Neural progenitor cell (in vitro differentiated cells): ENCODE data around the gene PEAK3. TPM values are rescaled to one million over a fixed set of nuclear protein-coding genes. Genes with fewer than 3 reads are reported as not detected.

Source experiments
- DNase-seq: peaks from one replicate; pipeline ENCODE4 v3.0.0-alpha.2; 2016; ENCODE audit warnings: low spot score
- H2AFZ ChIP-seq: fragments of 200-600 bp; sonication (generic); replicated peaks from 2 replicates; pipeline ENCODE4 v1.6.1; 2016; ENCODE audit warnings: antibody characterized with exemption
- H3F3A ChIP-seq: fragments of 200-600 bp; sonication (generic); 2 replicates; pipeline ENCODE4 v1.6.1; 2016; ENCODE audit warnings: antibody characterized with exemption, low read depth
- H3K27ac ChIP-seq: fragments of 200-600 bp; sonication (generic); 2 replicates; pipeline ENCODE4 v1.5.1; 2016; ENCODE audit warnings: mild to moderate bottlenecking
- H3K27me3 ChIP-seq: fragments of 200-600 bp; sonication (generic); 2 replicates; pipeline ENCODE4 v1.6.1; 2016; ENCODE audit warnings: mild to moderate bottlenecking, moderate library complexity
- H3K36me3 ChIP-seq: fragments of 200-600 bp; sonication (generic); 2 replicates; pipeline ENCODE4 v1.5.1; 2016
- H3K4me1 ChIP-seq: fragments of 200-600 bp; sonication (generic); 2 replicates; pipeline ENCODE4 v1.6.1; 2016; ENCODE audit warnings: mixed run types
- H3K4me2 ChIP-seq: fragments of 200-600 bp; sonication (generic); 2 replicates; pipeline ENCODE4 v1.6.1; 2016
- H3K4me3 ChIP-seq: fragments of 200-600 bp; sonication (generic); 2 replicates; pipeline ENCODE4 v1.5.1; 2016
- H3K79me2 ChIP-seq: fragments of 200-600 bp; sonication (generic); 2 replicates; pipeline ENCODE4 v1.6.1; 2016; ENCODE audit warnings: low read depth
- H3K9ac ChIP-seq: fragments of 200-600 bp; sonication (generic); 2 replicates; pipeline ENCODE4 v1.6.1; 2016
- H3K9me3 ChIP-seq: fragments of 200-600 bp; sonication (generic); 2 replicates; pipeline ENCODE4 v1.5.1; 2016; ENCODE audit warnings: low read depth
- H4K20me1 ChIP-seq: fragments of 200-600 bp; sonication (generic); 2 replicates; pipeline ENCODE4 v1.6.1; 2016; ENCODE audit warnings: low read depth
- H3K27ac Mint-ChIP-seq: 3 replicates; pipeline ENCODE4 v1.8.0; 2021; ENCODE audit warnings: mixed read lengths
- H3K27me3 Mint-ChIP-seq: 2 replicates; pipeline ENCODE4 v1.8.0; 2022; ENCODE audit warnings: low read depth, mild to moderate bottlenecking, inconsistent platforms, moderate library complexity, mixed read lengths; ENCODE audit not compliant: insufficient read depth
- H3K36me3 Mint-ChIP-seq: 3 replicates; pipeline ENCODE4 v1.8.0; 2021; ENCODE audit warnings: mixed read lengths
- H3K4me1 Mint-ChIP-seq: 3 replicates; pipeline ENCODE4 v1.8.0; 2021; ENCODE audit warnings: mixed read lengths
- H3K4me3 Mint-ChIP-seq: 3 replicates; pipeline ENCODE4 v1.8.0; 2021; ENCODE audit warnings: mild to moderate bottlenecking, moderate library complexity, mixed read lengths
- H3K9me3 Mint-ChIP-seq: 3 replicates; pipeline ENCODE4 v1.8.0; 2020; ENCODE audit warnings: mixed read lengths
- EZH2 ChIP-seq: fragments of 200-600 bp; sonication (generic); IDR thresholded peaks from 2 replicates; pipeline ENCODE4 v1.6.1; 2017; ENCODE audit warnings: antibody characterized with exemption, mild to moderate bottlenecking, moderate library complexity
- EZH2phosphoT487 ChIP-seq: fragments of 200-600 bp; sonication (generic); IDR thresholded peaks from 2 replicates; pipeline ENCODE4 v1.6.1; 2017; ENCODE audit warnings: antibody characterized with exemption
- total RNA-seq: library from RNA; depleted of rRNA; stranded (reverse); fragments of >200 nt; gene quantifications from 2 replicates; pipeline ENCODE4 v1.2.3, GENCODE V29; 2015; ENCODE audit warnings: low replicate concordance
- TF ChIP-seq, protein P1 (sequence below): fragments of 200-600 bp; sonication (generic); IDR thresholded peaks from 2 replicates; pipeline ENCODE4 v1.5.1; 2017; ENCODE audit warnings: antibody characterized with exemption, mild to moderate bottlenecking

PEAK3 gene
- total RNA-seq, 1 donor from 2014 or later, result not detected

DNA sequence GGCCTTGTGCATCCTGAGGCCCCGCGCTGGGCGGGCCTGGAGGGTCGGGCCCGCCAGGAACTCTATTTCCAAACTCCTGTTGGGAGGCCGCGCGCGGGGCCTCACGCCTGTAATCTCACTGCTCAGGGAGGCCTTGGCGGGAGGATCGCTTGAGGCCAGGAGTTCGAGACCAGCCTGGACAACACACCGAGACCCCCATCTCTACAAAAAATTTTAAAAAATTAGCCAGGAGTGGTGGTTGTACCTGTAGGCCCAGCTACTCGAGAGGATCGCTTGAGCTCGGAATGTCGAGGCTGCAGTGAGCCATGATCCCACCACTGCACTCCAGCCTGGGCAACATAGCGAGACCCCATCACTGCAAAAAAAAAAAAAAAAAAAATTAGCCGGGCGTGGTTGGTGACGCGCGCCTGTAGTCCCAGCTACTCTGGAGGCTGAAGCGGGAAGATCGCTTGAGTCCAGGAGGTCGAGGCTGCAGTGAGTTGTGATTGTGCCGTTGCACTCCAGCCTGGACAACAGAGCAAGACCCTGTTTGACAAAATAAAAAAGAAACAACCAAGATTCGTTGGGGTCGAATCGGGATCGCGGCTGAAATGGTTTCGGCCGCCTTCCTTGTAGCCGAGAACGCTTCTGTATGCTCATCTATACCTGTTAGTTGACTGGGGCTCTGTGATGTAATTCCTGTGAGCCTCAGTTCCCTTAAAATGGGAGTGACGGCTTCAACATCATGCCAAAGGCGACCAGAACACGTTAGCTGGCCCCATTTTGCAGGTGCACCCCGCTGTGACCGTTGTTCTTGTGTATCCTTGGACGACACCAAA is 44.7 kb downstream of the PEAK3 start:
- H3K27ac ChIP-seq, result peak overlapping the region; percentile 88
- no peaks in the 10 kb centered on the region for H3K27me3 ChIP-seq
- Mint-ChIP-seq H3K4me1 (peaks cover 58% of the 10 kb centered on the region), H3K4me3 (peak overlapping the region; percentile 99), H3K27ac (peak overlapping the region; percentile 98), H3K27me3 (peaks cover 8% of the 10 kb centered on the region), H3K9me3 (no peaks in the 10 kb centered on the region), H3K36me3 (peaks cover 13% of the 10 kb centered on the region)
- H3K9me3 ChIP-seq, result no peaks in the 10 kb centered on the region
- H3K79me2 ChIP-seq, result peaks cover 78% of the 10 kb centered on the region
- TF ChIP-seq EZH2 (no peak), EZH2phosphoT487 (no peak)
- TF ChIP-seq, protein P1, sequence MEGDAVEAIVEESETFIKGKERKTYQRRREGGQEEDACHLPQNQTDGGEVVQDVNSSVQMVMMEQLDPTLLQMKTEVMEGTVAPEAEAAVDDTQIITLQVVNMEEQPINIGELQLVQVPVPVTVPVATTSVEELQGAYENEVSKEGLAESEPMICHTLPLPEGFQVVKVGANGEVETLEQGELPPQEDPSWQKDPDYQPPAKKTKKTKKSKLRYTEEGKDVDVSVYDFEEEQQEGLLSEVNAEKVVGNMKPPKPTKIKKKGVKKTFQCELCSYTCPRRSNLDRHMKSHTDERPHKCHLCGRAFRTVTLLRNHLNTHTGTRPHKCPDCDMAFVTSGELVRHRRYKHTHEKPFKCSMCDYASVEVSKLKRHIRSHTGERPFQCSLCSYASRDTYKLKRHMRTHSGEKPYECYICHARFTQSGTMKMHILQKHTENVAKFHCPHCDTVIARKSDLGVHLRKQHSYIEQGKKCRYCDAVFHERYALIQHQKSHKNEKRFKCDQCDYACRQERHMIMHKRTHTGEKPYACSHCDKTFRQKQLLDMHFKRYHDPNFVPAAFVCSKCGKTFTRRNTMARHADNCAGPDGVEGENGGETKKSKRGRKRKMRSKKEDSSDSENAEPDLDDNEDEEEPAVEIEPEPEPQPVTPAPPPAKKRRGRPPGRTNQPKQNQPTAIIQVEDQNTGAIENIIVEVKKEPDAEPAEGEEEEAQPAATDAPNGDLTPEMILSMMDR, result no peak
- peaks cover 44% of the 10 kb centered on the region for H3K4me1 ChIP-seq
- no peaks in the 10 kb centered on the region for H3K36me3 ChIP-seq
- peak overlapping the region; percentile 81 for H3K4me2 ChIP-seq
- peak overlapping the region; percentile 68 for H3K9ac ChIP-seq
- peak overlapping the region; percentile 74 for H2AFZ ChIP-seq
- H4K20me1 ChIP-seq, result peaks cover 75% of the 10 kb centered on the region
- H3F3A ChIP-seq, result peaks cover 34% of the 10 kb centered on the region
- H3K4me3 ChIP-seq, result peak overlapping the region; percentile 72
- no peak for DNase-seq

DNA sequence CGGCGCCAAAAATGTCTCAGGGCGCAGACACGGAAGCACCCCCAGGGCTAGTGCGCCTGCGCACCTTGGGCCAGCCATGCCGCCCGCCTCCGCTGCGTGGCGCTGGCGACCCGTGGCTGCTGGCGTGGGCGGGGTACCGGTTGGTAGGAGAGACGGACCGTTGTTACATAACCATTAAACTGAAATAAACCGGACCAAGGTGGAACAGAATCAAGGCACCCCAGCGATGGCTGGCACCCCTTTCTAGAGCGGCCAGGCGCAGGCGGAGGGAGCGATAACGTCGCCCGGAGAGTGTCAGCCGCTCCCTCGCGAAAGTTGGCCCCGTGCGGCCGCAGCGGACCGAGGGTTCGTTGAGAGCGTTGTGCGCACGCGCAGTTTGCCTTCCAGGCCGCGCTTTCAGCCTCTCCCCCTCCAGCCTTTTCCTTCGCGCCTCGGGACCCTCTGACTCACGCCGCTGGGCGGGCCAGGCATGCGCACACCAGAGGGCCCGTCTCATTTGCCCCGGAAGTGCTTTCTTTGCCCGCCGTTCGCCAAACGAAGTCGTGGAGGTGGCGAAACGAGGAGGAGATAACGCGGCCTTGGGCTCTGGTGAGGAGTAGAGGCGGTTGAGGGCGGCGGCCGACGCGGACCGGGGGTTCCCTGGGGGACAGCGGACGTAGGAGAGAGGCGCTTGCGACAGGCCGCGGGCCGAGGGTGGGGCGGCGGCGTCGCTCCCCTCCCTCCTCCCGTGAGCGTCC is 45.5 kb downstream of the PEAK3 start, which contains the start of the genes PLEKHJ1 and SF3A2:
PLEKHJ1 (minus strand) TSS at position 16 of the 737 bp plus-strand sequence. CDS start 81 bp downstream, outside the sequence.
SF3A2 (plus strand) TSS at position 511 of the 737 bp plus-strand sequence. CDS start 6,595 bp downstream, outside the sequence.
- Mint-ChIP-seq H3K36me3 (peaks cover 13% of the 10 kb centered on the region), H3K9me3 (no peaks in the 10 kb centered on the region), H3K27ac (peak within 1 kb of the TSS; percentile 99), H3K4me3 (peak within 1 kb of the TSS; percentile 99), H3K4me1 (peaks cover 53% of the 10 kb centered on the region), H3K27me3 (peaks cover 11% of the 10 kb centered on the region)
- Histone ChIP-seq H3K36me3 (no peaks in the 10 kb centered on the region), H4K20me1 (peaks cover 72% of the 10 kb centered on the region), H3K27me3 (no peaks in the 10 kb centered on the region), H3F3A (peaks cover 38% of the 10 kb centered on the region), H2AFZ (peak within 1 kb of the TSS; percentile 74), H3K4me2 (peak within 1 kb of the TSS; percentile 97), H3K4me1 (peaks cover 44% of the 10 kb centered on the region), H3K9me3 (no peaks in the 10 kb centered on the region), H3K4me3 (peak within 1 kb of the TSS; percentile 72), H3K27ac (peak within 1 kb of the TSS; percentile 88), H3K79me2 (peaks cover 70% of the 10 kb centered on the region), H3K9ac (peak within 1 kb of the TSS; percentile 86)
- DNase-seq, result peak; percentile 100
- TF ChIP-seq EZH2, result no peak
- TF ChIP-seq, protein P1, result peak; percentile 94

DNA sequence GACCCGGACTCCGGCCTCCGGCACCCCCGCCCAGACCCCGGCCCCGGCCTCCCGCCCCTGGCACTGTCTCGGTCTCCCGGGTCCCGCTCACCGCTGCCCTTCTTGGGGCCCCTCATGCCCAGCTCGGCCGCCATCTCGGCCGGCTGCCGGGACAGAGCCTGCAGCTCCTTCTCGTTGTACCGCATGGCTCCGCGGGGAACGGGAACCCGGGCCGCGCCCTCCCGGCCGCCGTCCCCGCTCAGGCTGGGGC is 46.0 kb downstream of the PEAK3 start:
- H3K9me3 ChIP-seq, result no peaks in the 10 kb centered on the region
- peaks cover 68% of the 10 kb centered on the region for H4K20me1 ChIP-seq
- no peak overlapping the region for H3K27ac ChIP-seq
- H3K79me2 ChIP-seq, result peaks cover 66% of the 10 kb centered on the region
- no peak overlapping the region for H3K27ac Mint-ChIP-seq
- H3K4me1 ChIP-seq, result peaks cover 44% of the 10 kb centered on the region
- H3K4me1 Mint-ChIP-seq, result peaks cover 48% of the 10 kb centered on the region
- peak overlapping the region; percentile 86 for H3K9ac ChIP-seq
- no peak overlapping the region for H2AFZ ChIP-seq
- TF ChIP-seq EZH2, result no peak
- TF ChIP-seq, protein P1, result no peak
- no peak for TF ChIP-seq EZH2phosphoT487
- H3K27me3 Mint-ChIP-seq, result peaks cover 11% of the 10 kb centered on the region
- no peaks in the 10 kb centered on the region for H3K27me3 ChIP-seq
- no peaks in the 10 kb centered on the region for H3K9me3 Mint-ChIP-seq
- H3K4me3 ChIP-seq, result peak overlapping the region; percentile 72
- H3K36me3 Mint-ChIP-seq, result peaks cover 13% of the 10 kb centered on the region
- peak overlapping the region; percentile 97 for H3K4me2 ChIP-seq
- peaks cover 42% of the 10 kb centered on the region for H3F3A ChIP-seq
- peak overlapping the region; percentile 99 for H3K4me3 Mint-ChIP-seq
- DNase-seq, result no peak
- no peaks in the 10 kb centered on the region for H3K36me3 ChIP-seq
